ENCODE data around the gene GDI1. TPM values are rescaled to one million over a fixed set of nuclear protein-coding genes. Genes with fewer than 3 reads are reported as not detected.
"Not testable (repeated sequence)": the region's sequence is repeated elsewhere in the genome, so short reads cannot be mapped to it uniquely, and the experiment has no call there.

Gene GDI1
- total RNA-seq, result 100 to 1,000 TPM in 1 of 3 donors, 10 to 100 TPM in 2; 94.0 to 105 (median 97.3) TPM

GRCh38 chrX:154436983-154437752, at the start of gene GDI1:
GDI1 (plus strand) TSS chrX:154437154; CDS start chrX:154437255, 101 bp downstream.
- Histone ChIP-seq H3K27me3 (peaks cover 0 to 50% of the 10 kb centered on the region in 2 donors), H3K4me1 (no peaks in the 10 kb centered on the region), H3K36me3 (no peaks in the 10 kb centered on the region), H3K9me3 (no peaks in the 10 kb centered on the region), H3K27ac (peak within 1 kb of the TSS; percentile 84 to 96), H3K4me3 (peak within 1 kb of the TSS; percentile 63 to 89 (median 70))
- peak in 2 of 3 donors; percentile 30 to 61 for TF ChIP-seq POLR2AphosphoS5 (IDR thresholded peaks at IDR 0.05)
- TF ChIP-seq CTCF (IDR thresholded peaks at IDR 0.05), result no peak
- TF ChIP-seq POLR2A (IDR thresholded peaks at IDR 0.05), result no peak
- intact Hi-C loops (cut with DNase I; ENCODE audit: low total_unique reads), result loop anchor here (1.0 kb wide), 1 partner anchor 16 kb away; no protein-coding TSS in a partner anchor
- DNase-seq (ENCODE audit: low spot score in 2 of 2), result no peak

- H3K36me3 ChIP-seq; H3K27me3 ChIP-seq; H3K27ac ChIP-seq; H3K4me3 ChIP-seq; intact Hi-C loops (cut with DNase I; ENCODE audit: low total_unique reads); H3K4me1 ChIP-seq; H3K9me3 ChIP-seq; DNase-seq (ENCODE audit: low spot score in 2 of 2): not testable (repeated sequence)
Observed at GRCh38 chrX:154388094-154388493, 48.9 kb upstream of the GDI1 start.

GRCh38 chrX:154388649-154389048, 48.3 kb upstream of the GDI1 start:
- DNase-seq (ENCODE audit: low spot score in 2 of 2); H3K9me3 ChIP-seq; H3K27me3 ChIP-seq; H3K4me1 ChIP-seq; H3K27ac ChIP-seq; intact Hi-C loops (cut with DNase I; ENCODE audit: low total_unique reads); H3K36me3 ChIP-seq; H3K4me3 ChIP-seq: not testable (repeated sequence)

GRCh38 chrX:154389812-154390747, 46.9 kb upstream of the GDI1 start:
- intact Hi-C loops (cut with DNase I; ENCODE audit: low total_unique reads); H3K9me3 ChIP-seq; H3K27me3 ChIP-seq; H3K36me3 ChIP-seq; DNase-seq (ENCODE audit: low spot score in 2 of 2); H3K4me1 ChIP-seq: not testable (repeated sequence)
- Histone ChIP-seq H3K4me3 (peak overlapping the region in 2 of 3 donors; percentile 38 to 49), H3K27ac (peak overlapping the region in 1 of 2 donors; percentile 77)

GRCh38 chrX:154396363-154396762, 40.6 kb upstream of the GDI1 start:
- H3K27ac ChIP-seq; intact Hi-C loops (cut with DNase I; ENCODE audit: low total_unique reads): not testable (repeated sequence)

GRCh38 chrX:154396973-154397887, 39.7 kb upstream of the GDI1 start:
- Histone ChIP-seq H3K27ac (peak overlapping the region; percentile 96 to 97), H3K36me3 (no peaks in the 10 kb centered on the region), H3K9me3 (no peaks in the 10 kb centered on the region), H3K4me1 (no peaks in the 10 kb centered on the region), H3K27me3 (peaks cover 0 to 9% of the 10 kb centered on the region in 2 donors), H3K4me3 (peak overlapping the region; percentile 69 to 84 (median 72))
- intact Hi-C loops (cut with DNase I; ENCODE audit: low total_unique reads), result no loop called here
- peak; percentile 55 to 78 for DNase-seq (ENCODE audit: low spot score in 2 of 2)
- no peak for TF ChIP-seq CTCF (IDR thresholded peaks at IDR 0.05)
- TF ChIP-seq POLR2A (IDR thresholded peaks at IDR 0.05), result no peak
- TF ChIP-seq POLR2AphosphoS5 (IDR thresholded peaks at IDR 0.05), result no peak

More at GRCh38 chrX:154396363-154396762, 40.6 kb upstream of the GDI1 start:
- H3K4me3 ChIP-seq; H3K36me3 ChIP-seq; DNase-seq (ENCODE audit: low spot score in 2 of 2); H3K4me1 ChIP-seq; H3K27me3 ChIP-seq; H3K9me3 ChIP-seq: not testable (repeated sequence)

Measured in breast epithelium (tissue), 4 donors.